Neural cell (in vitro differentiated cells): ENCODE results near the gene ANKRD33. TPM values are rescaled to one million over a fixed set of nuclear protein-coding genes. Genes with fewer than 3 reads are reported as not detected.
"Not testable (repeated sequence)": the region's sequence is repeated elsewhere in the genome, so short reads cannot be mapped to it uniquely, and the experiment has no call there.

Experiments
- H2AFZ ChIP-seq: fragments of 200-600, 300-800 bp; sonication (generic), shearing (Covaris generic); 2 replicates; pipeline ENCODE4 v1.6.0; 2014; ENCODE audit warnings: low read depth, mild to moderate bottlenecking, antibody characterized with exemption, low read length, moderate library complexity
- H3F3A ChIP-seq: fragments of 200-600 bp; shearing (Covaris generic); 2 replicates; pipeline ENCODE4 v1.6.1; 2016; ENCODE audit warnings: mild to moderate bottlenecking, moderate library complexity, mixed read lengths, antibody characterized with exemption, low read length; ENCODE audit not compliant: insufficient read depth, poor library complexity, severe bottlenecking
- H3K27ac ChIP-seq: fragments of 200-600, 300-800 bp; sonication (generic), shearing (Covaris generic); 2 replicates; pipeline ENCODE4 v1.5.1; 2014; ENCODE audit warnings: mild to moderate bottlenecking, low read length, moderate library complexity
- H3K27me3 ChIP-seq: fragments of 300-800, 200-600 bp; sonication (generic), shearing (Covaris generic); 2 replicates; pipeline ENCODE4 v1.6.0; 2014; ENCODE audit warnings: mild to moderate bottlenecking, low read depth, low read length, moderate library complexity; ENCODE audit not compliant: insufficient read depth
- H3K36me3 ChIP-seq: fragments of 300-800, 200-600 bp; sonication (generic), shearing (Covaris generic); 2 replicates; pipeline ENCODE4 v1.5.1; 2014; ENCODE audit warnings: mild to moderate bottlenecking, antibody characterized with exemption, low read length, moderate library complexity; ENCODE audit not compliant: insufficient read depth
- H3K4me2 ChIP-seq: fragments of 300-800, 200-600 bp; sonication (generic), shearing (Covaris generic); 2 replicates; pipeline ENCODE4 v1.6.0; 2014; ENCODE audit warnings: mild to moderate bottlenecking, low read length
- H3K4me3 ChIP-seq: fragments of 300-800, 200-600 bp; sonication (generic), shearing (Covaris generic); 2 replicates; pipeline ENCODE4 v1.5.1; 2014; ENCODE audit warnings: mild to moderate bottlenecking, low read length, moderate library complexity
- H3K79me2 ChIP-seq: fragments of 200-600 bp; shearing (Covaris generic); replicated peaks from 2 replicates; pipeline ENCODE4 v1.6.0; 2014; ENCODE audit warnings: mild to moderate bottlenecking, low read length, moderate library complexity; ENCODE audit not compliant: insufficient read depth
- H3K9ac ChIP-seq: fragments of 300-800, 200-600 bp; sonication (generic), shearing (Covaris generic); 2 replicates; pipeline ENCODE4 v1.6.1; 2016; ENCODE audit warnings: mild to moderate bottlenecking, low read length, mixed read lengths
- H3K9me2 ChIP-seq: fragments of 200-600 bp; shearing (Covaris generic); 2 replicates; pipeline ENCODE4 v1.6.1; 2016; ENCODE audit warnings: mild to moderate bottlenecking, low read length, mixed read lengths; ENCODE audit not compliant: insufficient read depth
- H3K9me3 ChIP-seq: fragments of 200-600, 300-800 bp; sonication (generic), shearing (Covaris generic); 2 replicates; pipeline ENCODE4 v1.6.1; 2016; ENCODE audit warnings: mild to moderate bottlenecking, mixed run types, low read length, moderate library complexity, mixed read lengths
- H4K20me1 ChIP-seq: fragments of 200-600 bp; shearing (Covaris generic); 2 replicates; pipeline ENCODE4 v1.6.1; 2016; ENCODE audit warnings: mild to moderate bottlenecking, mixed run types; ENCODE audit not compliant: insufficient read depth
- EP300 ChIP-seq: fragments of 450-650 bp; conservative IDR thresholded peaks from 2 replicates; pipeline ENCODE4 v1.6.1; 2014; ENCODE audit warnings: antibody characterized with exemption, mild to moderate bottlenecking, moderate library complexity; ENCODE audit not compliant: poor library complexity, severe bottlenecking
- EZH2 ChIP-seq: fragments of 200-600, 300-800 bp; shearing (Covaris generic), sonication (generic); IDR thresholded peaks from 2 replicates; pipeline ENCODE4 v1.6.1; 2014; ENCODE audit warnings: antibody characterized with exemption, low read length, borderline replicate concordance, mild to moderate bottlenecking; ENCODE audit not compliant: insufficient read depth, poor library complexity, severe bottlenecking
- MXI1 ChIP-seq: fragments of 450-650 bp; conservative IDR thresholded peaks from 2 replicates; pipeline ENCODE4 v1.6.1; 2014; ENCODE audit warnings: antibody characterized with exemption, mild to moderate bottlenecking; ENCODE audit not compliant: poor library complexity, severe bottlenecking
- POLR2AphosphoS5 ChIP-seq: IDR thresholded peaks from 2 replicates; pipeline ENCODE4 v1.6.1; 2012
- RAD21 ChIP-seq: fragments of 450-650 bp; conservative IDR thresholded peaks from 2 replicates; pipeline ENCODE4 v1.6.1; 2014; ENCODE audit warnings: antibody characterized with exemption, mild to moderate bottlenecking, moderate library complexity
- REST ChIP-seq: IDR thresholded peaks from 2 replicates; pipeline ENCODE4 v1.6.1; 2012; ENCODE audit warnings: borderline replicate concordance
- SMC3 ChIP-seq: fragments of 450-650 bp; conservative IDR thresholded peaks from 2 replicates; pipeline ENCODE4 v1.6.1; 2014; ENCODE audit warnings: antibody characterized with exemption, mild to moderate bottlenecking, moderate library complexity; ENCODE audit not compliant: poor library complexity
- TAF1 ChIP-seq: IDR thresholded peaks from 2 replicates; pipeline ENCODE4 v1.6.1; 2012; ENCODE audit warnings: low read depth
- polyA plus RNA-seq: library from polyadenylated mRNA; depleted of rRNA; stranded (reverse); fragments of >200 nt; gene quantifications from 2 replicates; pipeline ENCODE4 v1.2.3, GENCODE V29; 2014
- TF ChIP-seq, protein P1 (sequence below): fragments of 450-650 bp; IDR thresholded peaks from 2 replicates; pipeline ENCODE4 v1.5.1; 2014; ENCODE audit warnings: antibody characterized with exemption, mild to moderate bottlenecking, moderate library complexity; ENCODE audit not compliant: poor library complexity, severe bottlenecking

Gene ANKRD33
- polyA plus RNA-seq, 1 donor from 2014 or later = not detected

GRCh38 chr12:51884676-51885229 is 3.1 kb upstream of the ANKRD33 start:
- H2AFZ ChIP-seq = no peak overlapping the region
- H3K9me3 ChIP-seq = no peaks in the 10 kb centered on the region
- no peaks in the 10 kb centered on the region for H3F3A ChIP-seq
- no peak overlapping the region for H3K9ac ChIP-seq
- no peak overlapping the region for H3K27ac ChIP-seq
- H3K9me2 ChIP-seq = no peaks in the 10 kb centered on the region
- TF ChIP-seq SMC3 (no peak), MXI1 (no peak), RAD21 (no peak), TAF1 (no peak), EZH2 (no peak), POLR2AphosphoS5 (no peak), REST (no peak), EP300 (no peak)
- TF ChIP-seq, protein P1, sequence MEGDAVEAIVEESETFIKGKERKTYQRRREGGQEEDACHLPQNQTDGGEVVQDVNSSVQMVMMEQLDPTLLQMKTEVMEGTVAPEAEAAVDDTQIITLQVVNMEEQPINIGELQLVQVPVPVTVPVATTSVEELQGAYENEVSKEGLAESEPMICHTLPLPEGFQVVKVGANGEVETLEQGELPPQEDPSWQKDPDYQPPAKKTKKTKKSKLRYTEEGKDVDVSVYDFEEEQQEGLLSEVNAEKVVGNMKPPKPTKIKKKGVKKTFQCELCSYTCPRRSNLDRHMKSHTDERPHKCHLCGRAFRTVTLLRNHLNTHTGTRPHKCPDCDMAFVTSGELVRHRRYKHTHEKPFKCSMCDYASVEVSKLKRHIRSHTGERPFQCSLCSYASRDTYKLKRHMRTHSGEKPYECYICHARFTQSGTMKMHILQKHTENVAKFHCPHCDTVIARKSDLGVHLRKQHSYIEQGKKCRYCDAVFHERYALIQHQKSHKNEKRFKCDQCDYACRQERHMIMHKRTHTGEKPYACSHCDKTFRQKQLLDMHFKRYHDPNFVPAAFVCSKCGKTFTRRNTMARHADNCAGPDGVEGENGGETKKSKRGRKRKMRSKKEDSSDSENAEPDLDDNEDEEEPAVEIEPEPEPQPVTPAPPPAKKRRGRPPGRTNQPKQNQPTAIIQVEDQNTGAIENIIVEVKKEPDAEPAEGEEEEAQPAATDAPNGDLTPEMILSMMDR = no peak
- H4K20me1 ChIP-seq = no peaks in the 10 kb centered on the region
- H3K79me2 ChIP-seq = no peaks in the 10 kb centered on the region
- H3K27me3 ChIP-seq = no peaks in the 10 kb centered on the region
- no peak overlapping the region for H3K4me3 ChIP-seq
- no peak overlapping the region for H3K4me2 ChIP-seq
- H3K36me3 ChIP-seq = no peaks in the 10 kb centered on the region

DNA sequence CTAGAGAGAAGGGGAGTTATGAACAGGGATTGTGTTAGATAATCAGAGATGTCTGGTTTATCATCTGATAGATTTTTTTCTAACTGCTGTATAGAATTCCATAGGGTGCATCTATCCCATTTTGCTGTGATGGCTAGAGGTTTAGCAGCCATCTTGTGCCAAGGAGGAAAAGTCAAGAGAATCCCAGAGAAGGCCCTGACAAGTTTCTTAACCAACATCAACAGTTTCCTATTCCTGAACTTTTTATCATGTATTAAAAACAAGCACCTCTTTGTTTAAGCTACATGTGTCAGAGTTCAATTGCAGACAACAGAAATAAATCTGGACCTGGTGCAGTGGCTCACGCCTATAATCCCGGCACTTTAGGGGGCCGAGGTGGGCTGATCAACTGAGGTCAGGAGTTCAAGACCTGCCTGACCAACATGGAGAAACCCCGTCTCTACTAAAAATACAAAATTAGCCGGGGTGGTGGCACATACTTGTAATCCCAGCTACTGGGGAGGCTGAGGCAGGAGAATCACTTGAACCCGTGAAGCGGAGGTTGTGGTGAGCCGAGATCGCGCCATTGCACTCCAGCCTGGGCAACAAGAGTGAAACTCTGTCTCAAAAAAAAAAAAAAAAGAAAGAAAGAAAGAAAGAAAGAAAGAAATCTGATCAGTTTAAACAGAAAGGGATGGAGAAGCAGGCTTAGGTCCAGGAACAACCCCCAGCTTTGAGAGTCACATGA is 2.4 kb upstream of the ANKRD33 start:
- H3K9ac ChIP-seq, H3K27ac ChIP-seq, H3K36me3 ChIP-seq, H3K27me3 ChIP-seq, H3K79me2 ChIP-seq, H3K4me3 ChIP-seq, H3K9me3 ChIP-seq, H4K20me1 ChIP-seq, H2AFZ ChIP-seq, H3K4me2 ChIP-seq, H3F3A ChIP-seq, H3K9me2 ChIP-seq: not testable (repeated sequence)
